ENCODE results near the gene CCDC71. TPM values are rescaled to one million over a fixed set of nuclear protein-coding genes. Genes with fewer than 3 reads are reported as not detected.
A peak's percentile ranks its signal among the peaks of the same experiment; 100 is the strongest.

Gene CCDC71
- total RNA-seq, 2 experiments from 2014 or later, result 19.5 to 22.2 TPM

GRCh38 chr3:49151610-49152009, 14.5 kb downstream of the CCDC71 start:
- no peak for ATAC-seq
- Mint-ChIP-seq H3K36me3 (ENCODE audit: low read depth) (no peaks in the 10 kb centered on the region), H3K27ac (no peak overlapping the region), H3K27me3 (no peaks in the 10 kb centered on the region), H3K9me3 (ENCODE audit: low read depth) (no peaks in the 10 kb centered on the region), H3K4me1 (no peaks in the 10 kb centered on the region), H3K4me3 (no peak overlapping the region)
- ChIA-PET POLR2A (no interaction called here), CTCF (no interaction called here)
- intact Hi-C loops (cut with DNase I, micrococcal nuclease), result no loop called here
- no peak for DNase-seq

GRCh38 chr3:49148159-49148558, 18.0 kb downstream of the CCDC71 start:
- intact Hi-C loops (cut with DNase I, micrococcal nuclease), result no loop called here
- Mint-ChIP-seq H3K27me3 (no peaks in the 10 kb centered on the region), H3K4me1 (no peaks in the 10 kb centered on the region), H3K4me3 (no peak overlapping the region), H3K36me3 (ENCODE audit: low read depth) (no peaks in the 10 kb centered on the region), H3K27ac (no peak overlapping the region), H3K9me3 (ENCODE audit: low read depth) (no peaks in the 10 kb centered on the region)
- no peak for DNase-seq
- CTCF ChIA-PET, result no interaction called here
- no peak for ATAC-seq
- POLR2A ChIA-PET, result no interaction called here

- CTCF ChIA-PET, result no interaction called here
Observed at GRCh38 chr3:49140080-49140479, 26.1 kb downstream of the CCDC71 start.

DNA sequence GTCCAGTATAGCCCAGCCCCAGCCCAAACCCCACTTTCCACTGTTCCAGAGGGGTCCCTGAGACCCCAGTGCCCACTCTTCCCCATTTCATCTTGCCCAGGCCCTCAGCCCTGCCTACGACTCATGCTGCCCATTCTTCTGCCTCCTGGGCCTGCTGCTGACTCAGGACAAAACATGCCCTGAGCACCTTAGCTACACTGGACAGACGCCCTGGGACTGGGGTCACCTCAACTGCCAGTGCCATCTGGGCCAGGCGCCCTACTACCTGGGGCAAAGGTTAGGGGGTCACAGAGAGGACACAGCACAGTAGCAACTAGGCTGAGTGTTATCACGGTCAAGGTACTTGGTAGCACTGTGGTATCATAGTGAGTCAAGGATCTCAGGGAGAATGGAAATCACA, 30.6 kb downstream of the CCDC71 start:
- Mint-ChIP-seq H3K27ac (no peak overlapping the region), H3K9me3 (ENCODE audit: low read depth) (no peaks in the 10 kb centered on the region), H3K4me1 (peaks cover 6% of the 10 kb centered on the region), H3K36me3 (ENCODE audit: low read depth) (no peaks in the 10 kb centered on the region), H3K27me3 (peaks cover 17% of the 10 kb centered on the region), H3K4me3 (no peak overlapping the region)
- ChIA-PET CTCF (no interaction called here), POLR2A (no interaction called here)
- no peak for ATAC-seq
- intact Hi-C loops (cut with DNase I, micrococcal nuclease), result no loop called here
- no peak for DNase-seq

More at GRCh38 chr3:49140080-49140479, 26.1 kb downstream of the CCDC71 start:
- Mint-ChIP-seq H3K27ac (no peak overlapping the region), H3K27me3 (peaks cover 2% of the 10 kb centered on the region), H3K9me3 (ENCODE audit: low read depth) (no peaks in the 10 kb centered on the region), H3K36me3 (ENCODE audit: low read depth) (no peaks in the 10 kb centered on the region), H3K4me1 (no peaks in the 10 kb centered on the region), H3K4me3 (no peak overlapping the region)
- intact Hi-C loops (cut with DNase I, micrococcal nuclease), result no loop called here
- DNase-seq, result no peak
- ATAC-seq, result no peak
- POLR2A ChIA-PET, result no interaction called here

DNA sequence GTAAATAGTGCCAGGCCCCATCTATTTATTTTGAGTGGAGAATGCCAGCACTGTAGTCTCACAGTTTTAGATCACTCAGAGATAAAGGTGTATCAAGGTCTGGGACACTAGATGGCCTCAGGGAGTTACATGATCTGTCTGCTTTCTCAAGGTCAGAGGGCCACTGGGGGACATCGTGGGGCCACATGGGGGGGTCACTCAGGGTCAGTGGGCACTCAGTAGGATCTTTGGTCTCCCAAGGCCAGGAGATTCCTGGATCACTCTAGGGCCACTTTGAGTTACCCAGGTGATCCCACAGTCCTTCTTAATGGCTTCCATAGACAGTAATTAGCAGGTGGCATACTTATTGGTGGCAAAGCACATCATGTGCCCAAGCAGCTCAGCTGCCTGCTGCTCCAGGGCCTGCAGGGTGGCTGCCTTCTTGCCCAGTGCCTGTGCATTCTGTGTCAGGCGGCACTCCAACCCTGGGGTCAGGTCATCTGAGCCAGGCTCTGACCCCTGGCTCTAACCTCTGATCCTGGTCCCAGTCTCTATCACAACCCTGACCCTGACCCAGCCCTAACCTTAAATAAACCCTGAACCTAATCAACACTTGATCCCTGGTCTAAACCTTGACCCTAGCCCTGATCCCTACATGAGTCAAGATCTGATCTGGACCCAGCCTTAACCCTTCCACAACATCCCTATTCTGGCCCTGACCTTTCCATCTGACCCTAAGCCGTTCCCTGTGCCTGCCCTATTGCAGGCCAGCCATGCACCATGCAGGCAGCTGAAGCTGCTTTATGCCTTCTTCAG, 31.5 kb downstream of the CCDC71 start:
- DNase-seq (no peak), ATAC-seq (no peak)
- POLR2A ChIA-PET, result no interaction called here
- peaks cover 17% of the 10 kb centered on the region for H3K27me3 Mint-ChIP-seq
- no peaks in the 10 kb centered on the region for H3K9me3 Mint-ChIP-seq (ENCODE audit: low read depth)
- intact Hi-C loops (cut with DNase I, micrococcal nuclease), result no loop called here
- no peaks in the 10 kb centered on the region for H3K36me3 Mint-ChIP-seq (ENCODE audit: low read depth)
- CTCF ChIA-PET, result interaction anchor here (0.5 to 0.6 kb wide), 2 partner anchors 18 to 1523 kb away, joined by 3 to 5 read pairs; no protein-coding TSS in a partner anchor
- no peak overlapping the region for H3K27ac Mint-ChIP-seq
- H3K4me1 Mint-ChIP-seq, result peaks cover 6% of the 10 kb centered on the region
- no peak overlapping the region for H3K4me3 Mint-ChIP-seq

DNA sequence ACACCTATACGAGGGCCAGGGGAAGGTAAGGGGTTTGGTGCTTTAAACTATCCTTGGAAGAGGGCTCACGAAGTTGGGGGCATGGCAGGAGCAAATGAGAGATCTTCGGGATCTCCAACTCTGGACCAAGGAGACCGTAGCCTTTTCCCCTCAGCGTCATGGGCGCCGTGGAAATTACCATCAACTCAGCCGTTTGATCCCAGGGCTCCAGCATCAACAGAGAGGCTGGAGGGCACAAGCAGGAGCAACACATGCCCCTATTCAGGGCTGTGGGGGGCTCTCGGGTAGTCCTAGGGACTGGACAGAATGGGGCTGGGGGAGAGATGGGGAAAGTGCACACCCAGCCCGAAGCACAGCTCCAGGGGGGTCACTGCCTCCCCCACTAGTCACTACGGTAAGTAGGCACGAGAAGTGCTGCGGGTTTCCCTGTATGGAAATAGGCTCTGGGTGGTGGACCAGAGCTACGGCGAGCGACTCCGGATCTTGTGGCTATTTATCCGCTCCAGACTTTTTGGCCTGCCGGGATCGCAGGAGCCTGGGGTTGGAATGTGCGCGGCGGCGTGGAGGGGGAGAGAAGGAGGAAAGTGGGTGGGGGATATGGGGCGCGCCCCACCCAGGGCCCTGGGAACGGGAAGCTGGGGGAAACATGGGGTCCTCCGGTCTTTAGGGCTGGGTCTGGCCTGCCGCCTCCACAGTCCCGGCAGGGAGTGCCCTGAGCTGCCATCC, 32.7 kb downstream of the CCDC71 start:
- no peak for DNase-seq
- intact Hi-C loops (cut with DNase I, micrococcal nuclease), result no loop called here
- peaks cover 6% of the 10 kb centered on the region for H3K4me1 Mint-ChIP-seq
- no peaks in the 10 kb centered on the region for H3K9me3 Mint-ChIP-seq (ENCODE audit: low read depth)
- no peak overlapping the region for H3K27ac Mint-ChIP-seq
- ChIA-PET POLR2A (no interaction called here), CTCF (interaction anchor here (1.2 kb wide), 1 partner anchor 31 kb away, joined by 3 read pairs; no protein-coding TSS in a partner anchor)
- H3K36me3 Mint-ChIP-seq (ENCODE audit: low read depth), result no peaks in the 10 kb centered on the region
- H3K4me3 Mint-ChIP-seq, result no peak overlapping the region
- ATAC-seq, result no peak
- peaks cover 17% of the 10 kb centered on the region for H3K27me3 Mint-ChIP-seq

GRCh38 chr3:49132437-49133225, 33.5 kb downstream of the CCDC71 start, which contains the start of gene LAMB2:
Gene LAMB2 (minus strand): TSS chr3:49133050. CDS start chr3:49132867, 183 bp downstream.
- POLR2A ChIA-PET, result no interaction called here
- H3K9me3 Mint-ChIP-seq (ENCODE audit: low read depth), result no peaks in the 10 kb centered on the region
- H3K4me1 Mint-ChIP-seq, result peaks cover 6% of the 10 kb centered on the region
- H3K27ac Mint-ChIP-seq, result no peak within 1 kb of the TSS
- H3K4me3 Mint-ChIP-seq, result no peak within 1 kb of the TSS
- ATAC-seq, result peak; percentile 36
- no peaks in the 10 kb centered on the region for H3K36me3 Mint-ChIP-seq (ENCODE audit: low read depth)
- intact Hi-C loops (cut with DNase I, micrococcal nuclease), result no loop called here
- peaks cover 17% of the 10 kb centered on the region for H3K27me3 Mint-ChIP-seq
- DNase-seq, result no peak
- CTCF ChIA-PET, result interaction anchor here (0.5 to 1.2 kb wide), 4 partner anchors 27 to 134 kb away, joined by 3 to 4 read pairs (median 3); no protein-coding TSS in a partner anchor

GRCh38 chr3:49132073-49132436, 34.1 kb downstream of the CCDC71 start:
- ATAC-seq (no peak), DNase-seq (no peak)
- ChIA-PET POLR2A (no interaction called here), CTCF (interaction anchor here (0.5 to 0.8 kb wide), 2 partner anchors 27 to 30 kb away, joined by 3 read pairs; no protein-coding TSS in a partner anchor)
- Mint-ChIP-seq H3K9me3 (ENCODE audit: low read depth) (no peaks in the 10 kb centered on the region), H3K4me3 (no peak overlapping the region), H3K36me3 (ENCODE audit: low read depth) (no peaks in the 10 kb centered on the region), H3K4me1 (peaks cover 6% of the 10 kb centered on the region), H3K27ac (no peak overlapping the region), H3K27me3 (peaks cover 15% of the 10 kb centered on the region)
- intact Hi-C loops (cut with DNase I, micrococcal nuclease), result no loop called here

- Mint-ChIP-seq H3K27me3 (peaks cover 15% of the 10 kb centered on the region), H3K9me3 (ENCODE audit: low read depth) (no peaks in the 10 kb centered on the region), H3K36me3 (ENCODE audit: low read depth) (no peaks in the 10 kb centered on the region), H3K27ac (no peak overlapping the region), H3K4me3 (no peak overlapping the region), H3K4me1 (peaks cover 6% of the 10 kb centered on the region)
- POLR2A ChIA-PET, result no interaction called here
- intact Hi-C loops (cut with DNase I, micrococcal nuclease), result no loop called here
- ATAC-seq (no peak), DNase-seq (no peak)
- CTCF ChIA-PET, result interaction anchor here (0.8 kb wide), 1 partner anchor 28 kb away, joined by 3 read pairs; no protein-coding TSS in a partner anchor
Observed at GRCh38 chr3:49131576-49131975, 34.6 kb downstream of the CCDC71 start.

DNA sequence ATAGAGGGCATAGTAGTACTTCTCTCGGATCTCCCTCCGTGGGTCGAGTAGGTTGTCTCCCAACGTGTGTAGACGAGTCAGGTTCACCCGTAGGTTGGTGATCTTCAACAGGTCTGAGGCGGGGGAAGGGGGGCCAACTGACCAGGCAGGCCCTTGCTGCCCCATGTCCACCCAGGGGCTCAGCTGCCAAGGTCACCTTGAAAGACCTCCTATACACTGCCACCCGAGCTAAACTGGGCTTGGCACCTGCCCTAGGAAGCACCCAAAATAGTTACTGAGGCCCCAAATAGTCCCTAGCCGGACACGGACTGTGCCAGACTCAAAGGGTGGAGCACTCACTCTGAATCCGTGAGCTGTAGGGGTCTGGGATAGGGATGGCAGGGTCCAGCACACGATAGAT, 35.1 kb downstream of the CCDC71 start:
- DNase-seq (no peak), ATAC-seq (no peak)
- no peak overlapping the region for H3K27ac Mint-ChIP-seq
- H3K27me3 Mint-ChIP-seq, result peaks cover 15% of the 10 kb centered on the region
- no peak overlapping the region for H3K4me3 Mint-ChIP-seq
- no peaks in the 10 kb centered on the region for H3K36me3 Mint-ChIP-seq (ENCODE audit: low read depth)
- CTCF ChIA-PET, result no interaction called here
- H3K4me1 Mint-ChIP-seq, result peaks cover 6% of the 10 kb centered on the region
- no peaks in the 10 kb centered on the region for H3K9me3 Mint-ChIP-seq (ENCODE audit: low read depth)
- POLR2A ChIA-PET, result interaction anchor here (0.6 kb wide), 1 partner anchor 58 kb away, joined by 7 read pairs; no protein-coding TSS in a partner anchor
- intact Hi-C loops (cut with DNase I, micrococcal nuclease), result no loop called here

DNA sequence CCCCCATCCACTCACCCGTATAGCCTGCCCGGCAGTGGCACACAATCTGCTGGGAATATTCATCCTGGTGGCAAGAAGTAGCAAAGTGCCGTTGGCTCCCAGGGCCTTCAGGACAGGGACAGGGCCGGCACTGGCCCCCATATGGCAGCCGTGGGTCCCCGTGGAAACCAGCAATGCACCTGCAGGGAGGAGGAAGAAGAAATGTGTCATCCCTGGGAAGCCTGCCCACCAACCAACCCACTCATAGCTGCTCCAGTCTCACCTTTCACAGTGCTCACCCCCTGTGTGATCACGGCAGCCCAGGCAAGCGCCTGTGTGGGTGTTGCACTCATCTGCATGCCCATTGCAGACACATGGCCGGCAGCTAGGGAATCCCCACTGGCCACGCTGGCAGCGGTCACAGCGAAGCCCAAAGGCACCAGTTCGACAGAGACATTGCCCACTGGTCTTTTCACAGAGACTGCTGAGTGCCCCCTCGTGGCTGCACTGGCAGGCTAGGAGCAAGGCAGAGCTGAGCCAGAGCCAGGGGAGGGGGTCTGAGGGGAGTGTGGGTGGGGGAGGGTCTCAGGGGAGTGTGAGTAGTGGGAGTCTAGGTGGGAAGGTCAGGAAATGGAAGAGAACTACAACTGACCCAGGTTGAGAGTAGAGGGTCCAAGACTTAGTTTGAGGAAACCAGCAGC, 41.0 kb downstream of the CCDC71 start:
- Mint-ChIP-seq H3K4me1 (peaks cover 9% of the 10 kb centered on the region), H3K9me3 (ENCODE audit: low read depth) (no peaks in the 10 kb centered on the region), H3K36me3 (ENCODE audit: low read depth) (no peaks in the 10 kb centered on the region), H3K27me3 (no peaks in the 10 kb centered on the region), H3K4me3 (no peak overlapping the region), H3K27ac (no peak overlapping the region)
- intact Hi-C loops (cut with DNase I, micrococcal nuclease), result loop anchor here in 1 of 2 experiments (5.0 kb wide), 1 partner anchor 823 kb away; the partner anchor contains the start of gene NME6
- DNase-seq (no peak), ATAC-seq (no peak)
- ChIA-PET POLR2A (no interaction called here), CTCF (interaction anchor here (0.8 kb wide), 1 partner anchor 14 kb away, joined by 3 read pairs; no protein-coding TSS in a partner anchor)
